Measurements from ENCODE around the gene ANGPTL4. TPM values are rescaled to one million over a fixed set of nuclear protein-coding genes. Genes with fewer than 3 reads are reported as not detected.
A peak's percentile ranks its signal among the peaks of the same experiment; 100 is the strongest.
"Not testable (repeated sequence)": the region's sequence is repeated elsewhere in the genome, so short reads cannot be mapped to it uniquely, and the experiment has no call there.

The ANGPTL4 gene
- total and polyA plus RNA-seq, 2 experiments from 2014 or later, result 1.9 to 2.2 TPM

DNA sequence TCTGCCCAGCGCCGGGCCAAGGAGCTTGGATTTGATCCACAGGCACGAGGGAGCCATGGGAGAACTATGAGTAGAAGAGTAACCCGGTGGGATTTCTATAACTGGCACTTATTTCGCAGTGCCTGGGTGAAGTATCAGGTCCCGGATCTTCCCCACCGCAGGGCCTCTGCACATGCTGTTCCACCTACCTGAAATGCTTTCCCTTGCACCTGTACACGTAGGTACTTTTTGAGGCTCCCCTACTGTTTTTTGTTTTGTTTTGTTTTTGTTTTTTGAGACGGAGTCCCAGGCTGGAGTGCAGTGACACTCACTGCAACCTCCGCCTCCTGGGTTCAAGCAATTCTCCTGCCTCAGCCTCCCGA is 20.5 kb upstream of the ANGPTL4 start:
- Mint-ChIP-seq H3K36me3 (ENCODE audit: low read depth) (no peaks in the 10 kb centered on the region), H3K27ac (no peak overlapping the region), H3K9me3 (no peaks in the 10 kb centered on the region), H3K27me3 (ENCODE audit: insufficient read depth, low read depth, poor library complexity) (peaks cover 30% of the 10 kb centered on the region), H3K4me3 (peak overlapping the region; percentile 71), H3K4me1 (peaks cover 13% of the 10 kb centered on the region)
- Histone ChIP-seq H3K36me3 (ENCODE audit: insufficient read depth) (no peaks in the 10 kb centered on the region), H3K9me2 (ENCODE audit: insufficient read depth) (no peaks in the 10 kb centered on the region), H3K4me3 (peak overlapping the region; percentile 83), H3K4me1 (ENCODE audit: insufficient read depth) (peaks cover 8% of the 10 kb centered on the region; the same call in 1 of the 2 replicates), H3K79me2 (replicated peaks; ENCODE audit: insufficient read depth) (no peaks in the 10 kb centered on the region), H3K4me2 (no peak overlapping the region), H3F3A (replicated peaks; ENCODE audit: low read depth) (no peaks in the 10 kb centered on the region; the same call in 1 of the 2 replicates), H4K20me1 (replicated peaks; ENCODE audit: insufficient read depth) (no peaks in the 10 kb centered on the region), H3K27ac (ENCODE audit: low read depth) (no peak overlapping the region), H2AFZ (no peak overlapping the region), H3K27me3 (ENCODE audit: insufficient read depth) (peaks cover 9% of the 10 kb centered on the region; the same call in 1 of the 2 replicates)
- ATAC-seq (no peak), DNase-seq (ENCODE audit: low spot score) (no peak)
- TF ChIP-seq, protein P1, sequence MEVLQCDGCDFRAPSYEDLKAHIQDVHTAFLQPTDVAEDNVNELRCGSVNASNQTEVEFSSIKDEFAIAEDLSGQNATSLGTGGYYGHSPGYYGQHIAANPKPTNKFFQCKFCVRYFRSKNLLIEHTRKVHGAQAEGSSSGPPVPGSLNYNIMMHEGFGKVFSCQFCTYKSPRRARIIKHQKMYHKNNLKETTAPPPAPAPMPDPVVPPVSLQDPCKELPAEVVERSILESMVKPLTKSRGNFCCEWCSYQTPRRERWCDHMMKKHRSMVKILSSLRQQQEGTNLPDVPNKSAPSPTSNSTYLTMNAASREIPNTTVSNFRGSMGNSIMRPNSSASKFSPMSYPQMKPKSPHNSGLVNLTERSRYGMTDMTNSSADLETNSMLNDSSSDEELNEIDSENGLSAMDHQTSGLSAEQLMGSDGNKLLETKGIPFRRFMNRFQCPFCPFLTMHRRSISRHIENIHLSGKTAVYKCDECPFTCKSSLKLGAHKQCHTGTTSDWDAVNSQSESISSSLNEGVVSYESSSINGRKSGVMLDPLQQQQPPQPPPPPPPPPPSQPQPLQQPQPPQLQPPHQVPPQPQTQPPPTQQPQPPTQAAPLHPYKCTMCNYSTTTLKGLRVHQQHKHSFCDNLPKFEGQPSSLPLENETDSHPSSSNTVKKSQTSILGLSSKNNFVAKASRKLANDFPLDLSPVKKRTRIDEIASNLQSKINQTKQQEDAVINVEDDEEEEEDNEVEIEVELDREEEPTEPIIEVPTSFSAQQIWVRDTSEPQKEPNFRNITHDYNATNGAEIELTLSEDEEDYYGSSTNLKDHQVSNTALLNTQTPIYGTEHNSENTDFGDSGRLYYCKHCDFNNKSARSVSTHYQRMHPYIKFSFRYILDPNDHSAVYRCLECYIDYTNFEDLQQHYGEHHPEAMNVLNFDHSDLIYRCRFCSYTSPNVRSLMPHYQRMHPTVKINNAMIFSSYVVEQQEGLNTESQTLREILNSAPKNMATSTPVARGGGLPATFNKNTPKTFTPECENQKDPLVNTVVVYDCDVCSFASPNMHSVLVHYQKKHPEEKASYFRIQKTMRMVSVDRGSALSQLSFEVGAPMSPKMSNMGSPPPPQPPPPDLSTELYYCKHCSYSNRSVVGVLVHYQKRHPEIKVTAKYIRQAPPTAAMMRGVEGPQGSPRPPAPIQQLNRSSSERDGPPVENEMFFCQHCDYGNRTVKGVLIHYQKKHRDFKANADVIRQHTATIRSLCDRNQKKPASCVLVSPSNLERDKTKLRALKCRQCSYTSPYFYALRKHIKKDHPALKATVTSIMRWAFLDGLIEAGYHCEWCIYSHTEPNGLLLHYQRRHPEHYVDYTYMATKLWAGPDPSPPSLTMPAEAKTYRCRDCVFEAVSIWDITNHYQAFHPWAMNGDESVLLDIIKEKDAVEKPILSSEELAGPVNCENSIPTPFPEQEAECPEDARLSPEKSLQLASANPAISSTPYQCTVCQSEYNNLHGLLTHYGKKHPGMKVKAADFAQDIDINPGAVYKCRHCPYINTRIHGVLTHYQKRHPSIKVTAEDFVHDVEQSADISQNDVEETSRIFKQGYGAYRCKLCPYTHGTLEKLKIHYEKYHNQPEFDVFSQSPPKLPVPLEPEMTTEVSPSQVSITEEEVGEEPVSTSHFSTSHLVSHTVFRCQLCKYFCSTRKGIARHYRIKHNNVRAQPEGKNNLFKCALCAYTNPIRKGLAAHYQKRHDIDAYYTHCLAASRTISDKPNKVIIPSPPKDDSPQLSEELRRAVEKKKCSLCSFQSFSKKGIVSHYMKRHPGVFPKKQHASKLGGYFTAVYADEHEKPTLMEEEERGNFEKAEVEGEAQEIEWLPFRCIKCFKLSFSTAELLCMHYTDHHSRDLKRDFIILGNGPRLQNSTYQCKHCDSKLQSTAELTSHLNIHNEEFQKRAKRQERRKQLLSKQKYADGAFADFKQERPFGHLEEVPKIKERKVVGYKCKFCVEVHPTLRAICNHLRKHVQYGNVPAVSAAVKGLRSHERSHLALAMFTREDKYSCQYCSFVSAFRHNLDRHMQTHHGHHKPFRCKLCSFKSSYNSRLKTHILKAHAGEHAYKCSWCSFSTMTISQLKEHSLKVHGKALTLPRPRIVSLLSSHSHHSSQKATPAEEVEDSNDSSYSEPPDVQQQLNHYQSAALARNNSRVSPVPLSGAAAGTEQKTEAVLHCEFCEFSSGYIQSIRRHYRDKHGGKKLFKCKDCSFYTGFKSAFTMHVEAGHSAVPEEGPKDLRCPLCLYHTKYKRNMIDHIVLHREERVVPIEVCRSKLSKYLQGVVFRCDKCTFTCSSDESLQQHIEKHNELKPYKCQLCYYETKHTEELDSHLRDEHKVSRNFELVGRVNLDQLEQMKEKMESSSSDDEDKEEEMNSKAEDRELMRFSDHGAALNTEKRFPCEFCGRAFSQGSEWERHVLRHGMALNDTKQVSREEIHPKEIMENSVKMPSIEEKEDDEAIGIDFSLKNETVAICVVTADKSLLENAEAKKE (CRISPR knock-in tag; IDR thresholded peaks at IDR 0.05), result no peak
- TF ChIP-seq STAT1 (IDR thresholded peaks at IDR 0.05; ENCODE audit: unreplicated experiment) (no peak), CREB1 (CRISPR knock-in tag; IDR thresholded peaks at IDR 0.05; ENCODE audit: low read depth) (no peak), ZNF331 (CRISPR knock-in tag; IDR thresholded peaks at IDR 0.05; ENCODE audit: low read depth) (no peak)
- TF ChIP-seq, protein P2, sequence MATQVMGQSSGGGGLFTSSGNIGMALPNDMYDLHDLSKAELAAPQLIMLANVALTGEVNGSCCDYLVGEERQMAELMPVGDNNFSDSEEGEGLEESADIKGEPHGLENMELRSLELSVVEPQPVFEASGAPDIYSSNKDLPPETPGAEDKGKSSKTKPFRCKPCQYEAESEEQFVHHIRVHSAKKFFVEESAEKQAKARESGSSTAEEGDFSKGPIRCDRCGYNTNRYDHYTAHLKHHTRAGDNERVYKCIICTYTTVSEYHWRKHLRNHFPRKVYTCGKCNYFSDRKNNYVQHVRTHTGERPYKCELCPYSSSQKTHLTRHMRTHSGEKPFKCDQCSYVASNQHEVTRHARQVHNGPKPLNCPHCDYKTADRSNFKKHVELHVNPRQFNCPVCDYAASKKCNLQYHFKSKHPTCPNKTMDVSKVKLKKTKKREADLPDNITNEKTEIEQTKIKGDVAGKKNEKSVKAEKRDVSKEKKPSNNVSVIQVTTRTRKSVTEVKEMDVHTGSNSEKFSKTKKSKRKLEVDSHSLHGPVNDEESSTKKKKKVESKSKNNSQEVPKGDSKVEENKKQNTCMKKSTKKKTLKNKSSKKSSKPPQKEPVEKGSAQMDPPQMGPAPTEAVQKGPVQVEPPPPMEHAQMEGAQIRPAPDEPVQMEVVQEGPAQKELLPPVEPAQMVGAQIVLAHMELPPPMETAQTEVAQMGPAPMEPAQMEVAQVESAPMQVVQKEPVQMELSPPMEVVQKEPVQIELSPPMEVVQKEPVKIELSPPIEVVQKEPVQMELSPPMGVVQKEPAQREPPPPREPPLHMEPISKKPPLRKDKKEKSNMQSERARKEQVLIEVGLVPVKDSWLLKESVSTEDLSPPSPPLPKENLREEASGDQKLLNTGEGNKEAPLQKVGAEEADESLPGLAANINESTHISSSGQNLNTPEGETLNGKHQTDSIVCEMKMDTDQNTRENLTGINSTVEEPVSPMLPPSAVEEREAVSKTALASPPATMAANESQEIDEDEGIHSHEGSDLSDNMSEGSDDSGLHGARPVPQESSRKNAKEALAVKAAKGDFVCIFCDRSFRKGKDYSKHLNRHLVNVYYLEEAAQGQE (IDR thresholded peaks at IDR 0.05; ENCODE audit: unreplicated experiment), result no peak

DNA sequence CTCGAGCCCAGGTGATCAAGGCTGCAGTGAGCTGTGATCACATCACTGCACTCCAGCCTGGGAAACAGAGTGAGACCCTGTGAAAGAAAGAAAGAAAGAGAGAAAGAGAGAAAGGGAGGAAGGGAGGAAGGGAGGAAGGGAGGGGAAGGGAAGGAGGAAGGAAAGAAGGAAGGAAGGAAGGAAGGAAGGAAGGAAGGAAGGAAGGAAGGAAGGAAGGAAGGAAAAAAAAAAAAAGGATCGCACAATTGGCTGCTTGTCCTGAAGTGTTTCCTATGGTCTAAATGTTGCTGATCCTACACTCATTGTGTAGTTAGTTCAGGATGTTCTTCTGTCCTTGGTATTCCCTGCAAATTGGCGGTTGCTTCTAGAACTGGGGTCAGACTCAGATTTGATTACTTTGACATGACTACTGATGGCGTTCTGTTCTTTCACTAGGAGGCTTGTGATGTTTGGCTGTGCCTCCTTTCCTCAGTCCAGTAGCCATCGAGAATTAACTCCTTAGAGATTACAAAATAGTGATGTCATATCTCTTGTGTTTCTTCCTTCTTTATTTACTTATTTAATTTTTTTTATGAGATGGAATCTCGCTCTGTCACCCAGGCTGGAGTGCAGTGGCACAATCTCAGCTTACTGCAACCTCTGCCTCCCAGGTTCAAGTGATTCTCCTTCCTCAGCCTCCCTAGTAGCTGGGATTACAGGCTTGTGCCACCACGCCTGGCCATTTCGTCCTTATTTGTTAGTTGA is 14.2 kb upstream of the ANGPTL4 start:
- Mint-ChIP-seq H3K27me3 (ENCODE audit: insufficient read depth, low read depth, poor library complexity) (peaks cover 13% of the 10 kb centered on the region), H3K4me1 (peaks cover 19% of the 10 kb centered on the region)
- H3K9me2 ChIP-seq (ENCODE audit: insufficient read depth); H3K36me3 Mint-ChIP-seq (ENCODE audit: low read depth); H3K4me3 Mint-ChIP-seq; H3K27ac Mint-ChIP-seq; H3K4me1 ChIP-seq (ENCODE audit: insufficient read depth); H3K79me2 ChIP-seq (replicated peaks; ENCODE audit: insufficient read depth); H3F3A ChIP-seq (replicated peaks; ENCODE audit: low read depth); H4K20me1 ChIP-seq (replicated peaks; ENCODE audit: insufficient read depth); ATAC-seq; H3K4me3 ChIP-seq; H3K36me3 ChIP-seq (ENCODE audit: insufficient read depth); H3K27ac ChIP-seq (ENCODE audit: low read depth); DNase-seq (ENCODE audit: low spot score); H3K4me2 ChIP-seq; H2AFZ ChIP-seq; H3K27me3 ChIP-seq (ENCODE audit: insufficient read depth); H3K9me3 Mint-ChIP-seq: not testable (repeated sequence)

All from GM23338 (cell line).